C4-2B (cell line): ENCODE results near the gene UCP2.

ENCODE experiments used
- ZFX ChIP-seq: fragments of 450-650 bp; IDR thresholded peaks from 2 replicates; pipeline ENCODE4 v1.6.1; 2017
- TF ChIP-seq, protein P1 (sequence below): fragments of 450-650 bp; conservative IDR thresholded peaks from 2 replicates; pipeline ENCODE4 v1.5.1; 2017; ENCODE audit warnings: mild to moderate bottlenecking

DNA sequence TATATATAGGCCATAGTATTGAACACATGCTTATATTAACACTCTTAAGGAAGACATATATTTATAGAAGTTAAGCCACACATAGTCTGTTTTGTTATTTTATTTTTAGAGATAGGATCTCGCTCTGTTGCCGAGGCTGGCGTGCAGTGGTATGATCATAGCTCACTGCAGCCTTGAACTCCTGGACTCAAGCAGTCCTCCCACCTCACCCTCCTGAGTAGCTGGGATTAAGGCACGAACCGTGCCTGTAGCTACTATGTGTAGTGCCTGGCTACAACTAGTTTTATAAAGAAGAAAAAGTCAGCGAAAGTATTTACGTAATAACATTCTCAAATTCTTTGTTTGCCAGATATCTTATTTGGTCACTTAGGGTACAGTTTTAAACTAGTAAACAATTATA lies 5.6 kb upstream of the UCP2 start:
- TF ChIP-seq, protein P1, sequence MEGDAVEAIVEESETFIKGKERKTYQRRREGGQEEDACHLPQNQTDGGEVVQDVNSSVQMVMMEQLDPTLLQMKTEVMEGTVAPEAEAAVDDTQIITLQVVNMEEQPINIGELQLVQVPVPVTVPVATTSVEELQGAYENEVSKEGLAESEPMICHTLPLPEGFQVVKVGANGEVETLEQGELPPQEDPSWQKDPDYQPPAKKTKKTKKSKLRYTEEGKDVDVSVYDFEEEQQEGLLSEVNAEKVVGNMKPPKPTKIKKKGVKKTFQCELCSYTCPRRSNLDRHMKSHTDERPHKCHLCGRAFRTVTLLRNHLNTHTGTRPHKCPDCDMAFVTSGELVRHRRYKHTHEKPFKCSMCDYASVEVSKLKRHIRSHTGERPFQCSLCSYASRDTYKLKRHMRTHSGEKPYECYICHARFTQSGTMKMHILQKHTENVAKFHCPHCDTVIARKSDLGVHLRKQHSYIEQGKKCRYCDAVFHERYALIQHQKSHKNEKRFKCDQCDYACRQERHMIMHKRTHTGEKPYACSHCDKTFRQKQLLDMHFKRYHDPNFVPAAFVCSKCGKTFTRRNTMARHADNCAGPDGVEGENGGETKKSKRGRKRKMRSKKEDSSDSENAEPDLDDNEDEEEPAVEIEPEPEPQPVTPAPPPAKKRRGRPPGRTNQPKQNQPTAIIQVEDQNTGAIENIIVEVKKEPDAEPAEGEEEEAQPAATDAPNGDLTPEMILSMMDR: no peak
- no peak for TF ChIP-seq ZFX
